ENCODE results near the gene RYR1.
"Not testable (repeated sequence)": the region's sequence is repeated elsewhere in the genome, so short reads cannot be mapped to it uniquely, and the experiment has no call there.

Gene RYR1

DNA sequence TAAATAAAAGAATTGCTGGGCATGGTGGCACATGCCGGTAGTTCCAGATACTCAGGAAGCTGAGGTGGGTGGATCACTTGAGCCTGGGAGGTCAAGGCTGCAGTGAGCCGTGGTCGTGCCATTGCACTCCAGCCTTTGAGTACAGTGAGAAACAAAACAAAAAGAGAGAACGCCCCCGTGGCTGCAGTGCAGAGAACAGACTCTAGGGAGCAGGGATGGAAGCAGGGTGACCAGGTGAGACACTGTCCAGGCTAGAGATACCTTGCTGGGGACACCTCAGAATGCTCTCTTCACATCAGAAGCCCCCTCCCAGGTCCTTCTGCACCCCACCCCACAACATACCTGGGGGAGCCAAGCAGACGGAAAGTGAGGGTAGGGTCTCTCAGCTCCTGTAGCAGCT lies 159.4 kb downstream of the RYR1 start:
- H3K27ac ChIP-seq (ENCODE audit: insufficient read depth in 1 of 2, low read depth in 1 of 2, low read length in 2 of 2, poor library complexity in 1 of 2, severe bottlenecking in 2 of 2) = no peak overlapping the region
- H3K4me1 ChIP-seq (ENCODE audit: control extremely low read depth in 1 of 4, control insufficient read depth in 4 of 4, insufficient read depth in 4 of 4, low read length in 3 of 4) = no peaks in the 10 kb centered on the region
- H3K36me3 ChIP-seq (ENCODE audit: control insufficient read depth in 4 of 4, insufficient read depth in 4 of 4, low read length in 3 of 4) = peaks cover 4 to 52% (median 19%) of the 10 kb centered on the region in 4 experiments
- ChIA-PET CTCF (no interaction called here), POLR2A (no interaction called here)
- no peaks in the 10 kb centered on the region for H3K9me3 ChIP-seq (ENCODE audit: control extremely low read depth in 1 of 5, control insufficient read depth in 4 of 5, insufficient read depth in 2 of 5, low read depth in 1 of 5, low read length in 4 of 5)
- 95% methylated on average over 5 of the region's 6 CpGs for WGBS (ENCODE audit: insufficient coverage)
- DNase-seq = no peak
- no peaks in the 10 kb centered on the region for H3K27me3 ChIP-seq (replicated peaks in 2 of 5; ENCODE audit: control insufficient read depth in 4 of 5, insufficient read depth in 5 of 5, low read length in 4 of 5)
- no peak overlapping the region for H3K4me3 ChIP-seq (ENCODE audit: control insufficient read depth in 1 of 7, extremely low read depth in 1 of 7, insufficient read depth in 4 of 7, low read depth in 2 of 7, low read length in 6 of 7)

DNA sequence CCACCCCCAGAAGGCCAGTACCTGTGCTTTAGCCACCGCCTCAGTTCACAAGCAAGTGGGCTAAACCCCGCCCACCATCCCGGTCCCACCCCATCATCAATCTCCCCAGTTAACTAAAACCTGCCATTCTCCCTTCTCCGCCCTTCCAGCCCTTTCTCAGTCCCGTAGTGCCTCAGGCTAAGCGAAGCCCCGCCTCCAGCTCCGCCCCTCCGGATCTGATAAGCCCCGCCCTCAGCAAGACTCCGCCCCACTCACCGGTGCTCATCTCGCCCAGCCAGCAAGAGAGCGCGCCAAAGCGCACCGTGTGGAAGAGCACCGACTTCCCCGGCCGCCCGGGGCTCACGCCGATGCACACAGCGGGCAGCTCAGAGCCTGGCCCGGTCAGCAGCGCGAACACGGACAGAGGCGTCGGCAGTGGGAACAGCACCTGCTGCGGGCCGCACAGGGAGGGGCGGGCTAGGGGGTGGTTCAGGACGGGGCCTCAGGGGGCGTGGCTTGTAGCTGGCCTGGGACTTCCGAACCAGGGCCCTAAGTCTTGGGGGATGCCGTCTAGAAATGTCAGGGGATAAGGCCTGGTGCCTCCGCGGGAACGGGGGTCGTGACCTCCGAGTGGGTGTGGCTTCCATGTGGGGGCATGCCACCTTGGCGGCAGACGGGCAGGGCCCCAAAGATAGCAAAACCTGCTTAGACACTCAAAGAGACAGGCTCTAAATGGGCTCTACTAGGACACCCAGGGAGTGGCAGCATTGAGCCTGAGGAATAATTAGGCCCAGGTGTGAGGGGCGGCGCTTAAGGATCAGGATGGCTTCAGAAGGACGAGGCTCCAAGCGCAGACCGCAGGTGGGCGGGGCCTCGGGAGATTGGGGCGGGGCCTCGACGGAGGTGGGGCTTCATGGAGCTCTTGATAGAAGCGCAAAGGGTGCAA lies 162.8 kb downstream of the RYR1 start:
- ChIA-PET CTCF (no interaction called here), POLR2A (no interaction called here)
- no peak overlapping the region for H3K4me3 ChIP-seq (ENCODE audit: control insufficient read depth in 1 of 7, extremely low read depth in 1 of 7, insufficient read depth in 4 of 7, low read depth in 2 of 7, low read length in 6 of 7)
- H3K4me1 ChIP-seq (ENCODE audit: control extremely low read depth in 1 of 4, control insufficient read depth in 4 of 4, insufficient read depth in 4 of 4, low read length in 3 of 4) = no peaks in the 10 kb centered on the region
- 88% methylated on average over 46 of the region's 55 CpGs for WGBS (ENCODE audit: insufficient coverage)
- H3K27me3 ChIP-seq (replicated peaks in 2 of 5; ENCODE audit: control insufficient read depth in 4 of 5, insufficient read depth in 5 of 5, low read length in 4 of 5) = no peaks in the 10 kb centered on the region
- peak in 1 of 3 donors; percentile 9 for DNase-seq
- H3K36me3 ChIP-seq (ENCODE audit: control insufficient read depth in 4 of 4, insufficient read depth in 4 of 4, low read length in 3 of 4) = peaks cover 0 to 52% (median 17%) of the 10 kb centered on the region in 4 experiments
- no peak overlapping the region for H3K27ac ChIP-seq (ENCODE audit: insufficient read depth in 1 of 2, low read depth in 1 of 2, low read length in 2 of 2, poor library complexity in 1 of 2, severe bottlenecking in 2 of 2)
- no peaks in the 10 kb centered on the region for H3K9me3 ChIP-seq (ENCODE audit: control extremely low read depth in 1 of 5, control insufficient read depth in 4 of 5, insufficient read depth in 2 of 5, low read depth in 1 of 5, low read length in 4 of 5)

DNA sequence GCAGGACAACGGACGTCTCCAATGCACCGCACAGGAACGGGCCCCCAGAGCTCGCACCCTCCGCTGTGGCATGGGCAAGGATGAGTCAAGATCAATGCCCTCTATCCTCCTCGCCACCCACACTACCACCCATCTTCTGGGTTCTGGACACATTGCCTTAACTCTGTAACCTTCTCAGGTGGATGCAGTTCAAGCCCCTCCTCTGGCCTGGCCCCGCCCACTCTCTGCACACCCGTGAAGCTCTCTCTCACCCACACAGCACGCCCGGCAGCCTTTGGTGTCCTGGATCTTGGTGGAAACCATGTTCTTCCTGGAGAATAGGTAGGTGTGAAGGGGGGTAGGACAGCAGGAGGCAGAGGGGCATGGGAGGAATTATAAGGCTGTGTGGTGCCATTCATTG lies 163.6 kb downstream of the RYR1 start:
- WGBS (ENCODE audit: insufficient coverage) = 98% methylated on average over 8 of the region's 11 CpGs
- POLR2A ChIA-PET = no interaction called here

DNA sequence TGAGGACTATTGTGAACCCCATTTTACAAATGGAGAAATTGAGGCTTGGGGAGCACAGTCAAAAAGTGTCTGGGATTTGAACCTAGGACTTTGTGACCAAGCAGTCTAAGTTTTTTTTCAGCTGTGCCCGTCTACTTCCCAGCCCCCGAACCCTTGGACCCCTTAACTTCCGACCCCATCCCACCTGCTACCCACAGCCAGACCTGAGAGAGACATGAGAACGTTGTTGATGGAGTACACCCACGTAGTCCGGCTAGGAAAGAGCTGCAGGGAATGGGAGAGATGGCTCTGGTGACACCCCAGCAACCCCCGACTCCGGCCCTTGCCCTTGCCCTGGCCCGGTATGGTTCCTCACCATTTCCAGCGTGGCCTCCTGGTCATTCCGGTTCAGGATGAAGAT lies 166.2 kb downstream of the RYR1 start:
- Histone ChIP-seq H3K4me1 (ENCODE audit: control extremely low read depth in 1 of 4, control insufficient read depth in 4 of 4, insufficient read depth in 4 of 4, low read length in 3 of 4) (no peaks in the 10 kb centered on the region), H3K9me3 (ENCODE audit: control extremely low read depth in 1 of 5, control insufficient read depth in 4 of 5, insufficient read depth in 2 of 5, low read depth in 1 of 5, low read length in 4 of 5) (no peaks in the 10 kb centered on the region), H3K36me3 (ENCODE audit: control insufficient read depth in 4 of 4, insufficient read depth in 4 of 4, low read length in 3 of 4) (peaks cover 0 to 34% (median 11%) of the 10 kb centered on the region in 4 experiments), H3K4me3 (ENCODE audit: control insufficient read depth in 1 of 7, extremely low read depth in 1 of 7, insufficient read depth in 4 of 7, low read depth in 2 of 7, low read length in 6 of 7) (no peak overlapping the region), H3K27me3 (replicated peaks in 2 of 5; ENCODE audit: control insufficient read depth in 4 of 5, insufficient read depth in 5 of 5, low read length in 4 of 5) (no peaks in the 10 kb centered on the region), H3K27ac (ENCODE audit: insufficient read depth in 1 of 2, low read depth in 1 of 2, low read length in 2 of 2, poor library complexity in 1 of 2, severe bottlenecking in 2 of 2) (no peak overlapping the region)
- CTCF ChIA-PET = interaction anchor here (1.0 kb wide), 1 partner anchor 14 kb away, joined by 3 read pairs; no protein-coding TSS in a partner anchor
- DNase-seq = no peak
- 97% methylated on average over 11 of the region's 11 CpGs for WGBS (ENCODE audit: insufficient coverage)
- POLR2A ChIA-PET = no interaction called here

More for the DNA sequence above, 163.6 kb downstream of the RYR1 start:
- H3K36me3 ChIP-seq (ENCODE audit: control insufficient read depth in 4 of 4, insufficient read depth in 4 of 4, low read length in 3 of 4) = peaks cover 0 to 49% (median 15%) of the 10 kb centered on the region in 4 experiments
- no peaks in the 10 kb centered on the region for H3K4me1 ChIP-seq (ENCODE audit: control extremely low read depth in 1 of 4, control insufficient read depth in 4 of 4, insufficient read depth in 4 of 4, low read length in 3 of 4)
- no peaks in the 10 kb centered on the region for H3K9me3 ChIP-seq (ENCODE audit: control extremely low read depth in 1 of 5, control insufficient read depth in 4 of 5, insufficient read depth in 2 of 5, low read depth in 1 of 5, low read length in 4 of 5)
- no peak overlapping the region for H3K4me3 ChIP-seq (ENCODE audit: control insufficient read depth in 1 of 7, extremely low read depth in 1 of 7, insufficient read depth in 4 of 7, low read depth in 2 of 7, low read length in 6 of 7)
- no peak for DNase-seq
- H3K27me3 ChIP-seq (replicated peaks in 2 of 5; ENCODE audit: control insufficient read depth in 4 of 5, insufficient read depth in 5 of 5, low read length in 4 of 5) = no peaks in the 10 kb centered on the region
- CTCF ChIA-PET = no interaction called here
- H3K27ac ChIP-seq (ENCODE audit: insufficient read depth in 1 of 2, low read depth in 1 of 2, low read length in 2 of 2, poor library complexity in 1 of 2, severe bottlenecking in 2 of 2) = no peak overlapping the region

DNA sequence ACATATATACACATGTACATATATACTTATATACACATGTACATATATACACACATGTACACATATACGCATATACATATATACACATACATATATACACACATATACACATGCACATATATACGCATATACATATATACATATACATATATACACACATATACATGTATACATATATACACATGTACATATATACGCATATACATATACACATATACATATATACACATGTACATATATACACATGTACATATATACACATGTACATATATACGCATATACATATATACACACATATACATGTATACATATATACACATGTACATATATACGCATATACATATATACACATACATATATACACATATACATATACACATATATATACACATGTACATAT lies 169.4 kb downstream of the RYR1 start:
- H3K9me3 ChIP-seq (ENCODE audit: control extremely low read depth in 1 of 5, control insufficient read depth in 4 of 5, insufficient read depth in 2 of 5, low read depth in 1 of 5, low read length in 4 of 5); H3K27ac ChIP-seq (ENCODE audit: insufficient read depth in 1 of 2, low read depth in 1 of 2, low read length in 2 of 2, poor library complexity in 1 of 2, severe bottlenecking in 2 of 2); CTCF ChIA-PET; POLR2A ChIA-PET; H3K27me3 ChIP-seq (replicated peaks in 2 of 5; ENCODE audit: control insufficient read depth in 4 of 5, insufficient read depth in 5 of 5, low read length in 4 of 5); H3K4me1 ChIP-seq (ENCODE audit: control extremely low read depth in 1 of 4, control insufficient read depth in 4 of 4, insufficient read depth in 4 of 4, low read length in 3 of 4); H3K4me3 ChIP-seq (ENCODE audit: control insufficient read depth in 1 of 7, extremely low read depth in 1 of 7, insufficient read depth in 4 of 7, low read depth in 2 of 7, low read length in 6 of 7); DNase-seq: not testable (repeated sequence)
- WGBS (ENCODE audit: insufficient coverage) = no CpG with 5 or more reads among the region's 5 CpGs
- H3K36me3 ChIP-seq (ENCODE audit: control insufficient read depth in 4 of 4, insufficient read depth in 4 of 4, low read length in 3 of 4) = peaks cover 0 to 28% (median 11%) of the 10 kb centered on the region in 4 experiments

DNA sequence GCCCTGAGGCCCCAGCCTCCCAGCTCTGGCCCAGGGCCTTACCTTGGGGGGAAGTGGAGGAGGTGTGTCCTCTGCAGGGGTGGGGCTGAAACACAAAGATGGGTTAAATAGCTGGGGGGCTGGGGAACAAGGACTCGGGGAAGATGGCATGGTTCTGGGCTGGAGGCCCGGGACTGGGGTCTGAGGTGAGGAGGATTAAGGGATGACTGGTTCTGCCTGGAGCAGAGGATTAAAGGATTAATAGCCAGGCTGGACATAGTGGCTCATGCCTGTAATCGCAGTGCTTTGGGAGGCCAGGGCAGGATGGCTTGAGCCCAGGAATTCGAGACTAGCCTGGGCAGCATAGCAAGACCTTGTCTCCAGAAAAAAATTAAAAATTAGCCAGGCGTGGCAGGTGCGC lies 172.6 kb downstream of the RYR1 start:
- H3K4me3 ChIP-seq (ENCODE audit: control insufficient read depth in 1 of 7, extremely low read depth in 1 of 7, insufficient read depth in 4 of 7, low read depth in 2 of 7, low read length in 6 of 7) = no peak overlapping the region
- ChIA-PET POLR2A (interaction anchor here (0.6 kb wide), 1 partner anchor 30 kb away, joined by 5 read pairs; no protein-coding TSS in a partner anchor), CTCF (no interaction called here)
- no peaks in the 10 kb centered on the region for H3K4me1 ChIP-seq (ENCODE audit: control extremely low read depth in 1 of 4, control insufficient read depth in 4 of 4, insufficient read depth in 4 of 4, low read length in 3 of 4)
- peaks cover under 1 to 48% (median 23%) of the 10 kb centered on the region in 4 experiments for H3K36me3 ChIP-seq (ENCODE audit: control insufficient read depth in 4 of 4, insufficient read depth in 4 of 4, low read length in 3 of 4)
- no peak for DNase-seq
- H3K9me3 ChIP-seq (ENCODE audit: control extremely low read depth in 1 of 5, control insufficient read depth in 4 of 5, insufficient read depth in 2 of 5, low read depth in 1 of 5, low read length in 4 of 5) = no peaks in the 10 kb centered on the region
- no peaks in the 10 kb centered on the region for H3K27me3 ChIP-seq (replicated peaks in 2 of 5; ENCODE audit: control insufficient read depth in 4 of 5, insufficient read depth in 5 of 5, low read length in 4 of 5)
- 98% methylated on average over 6 of the region's 6 CpGs for WGBS (ENCODE audit: insufficient coverage)
- no peak overlapping the region for H3K27ac ChIP-seq (ENCODE audit: insufficient read depth in 1 of 2, low read depth in 1 of 2, low read length in 2 of 2, poor library complexity in 1 of 2, severe bottlenecking in 2 of 2)

DNA sequence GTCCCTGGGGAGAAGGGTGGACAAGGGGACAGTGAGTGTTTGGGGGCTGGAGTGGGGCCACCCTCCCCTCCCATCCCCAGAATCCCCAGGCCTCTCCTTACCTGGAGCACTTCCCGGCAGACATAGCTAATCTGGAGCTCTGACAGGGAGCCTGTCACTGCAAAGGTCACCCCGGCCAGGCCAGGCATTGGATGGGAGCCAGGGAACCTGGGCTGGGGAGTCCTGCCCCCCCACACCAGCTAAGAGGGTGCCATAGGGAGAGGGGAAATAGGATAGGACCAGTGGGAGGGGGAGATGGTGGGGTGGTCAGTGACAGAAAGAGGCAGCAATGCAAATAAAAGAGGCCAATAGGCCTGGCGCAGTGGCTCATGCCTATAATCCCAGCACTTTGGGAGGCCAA lies 180.8 kb downstream of the RYR1 start:
- peaks cover 0 to 26% (median 16%) of the 10 kb centered on the region in 4 experiments for H3K4me1 ChIP-seq (ENCODE audit: control extremely low read depth in 1 of 4, control insufficient read depth in 4 of 4, insufficient read depth in 4 of 4, low read length in 3 of 4)
- H3K27ac ChIP-seq (ENCODE audit: insufficient read depth in 1 of 2, low read depth in 1 of 2, low read length in 2 of 2, poor library complexity in 1 of 2, severe bottlenecking in 2 of 2) = no peak overlapping the region
- H3K9me3 ChIP-seq (ENCODE audit: control extremely low read depth in 1 of 5, control insufficient read depth in 4 of 5, insufficient read depth in 2 of 5, low read depth in 1 of 5, low read length in 4 of 5) = no peaks in the 10 kb centered on the region
- H3K4me3 ChIP-seq (ENCODE audit: control insufficient read depth in 1 of 7, extremely low read depth in 1 of 7, insufficient read depth in 4 of 7, low read depth in 2 of 7, low read length in 6 of 7) = no peak overlapping the region
- no peak for DNase-seq
- H3K27me3 ChIP-seq (replicated peaks in 2 of 5; ENCODE audit: control insufficient read depth in 4 of 5, insufficient read depth in 5 of 5, low read length in 4 of 5) = no peaks in the 10 kb centered on the region
- WGBS (ENCODE audit: insufficient coverage) = no CpG with 5 or more reads among the region's 3 CpGs
- H3K36me3 ChIP-seq (ENCODE audit: control insufficient read depth in 4 of 4, insufficient read depth in 4 of 4, low read length in 3 of 4) = peaks cover 3 to 37% (median 22%) of the 10 kb centered on the region in 4 experiments
- CTCF ChIA-PET = interaction anchor here (0.7 to 1.1 kb wide), 3 partner anchors 9 to 14 kb away, joined by 3 read pairs; no protein-coding TSS in a partner anchor
- POLR2A ChIA-PET = no interaction called here
